Measurements from ENCODE around the gene NOTCH3.

DNA sequence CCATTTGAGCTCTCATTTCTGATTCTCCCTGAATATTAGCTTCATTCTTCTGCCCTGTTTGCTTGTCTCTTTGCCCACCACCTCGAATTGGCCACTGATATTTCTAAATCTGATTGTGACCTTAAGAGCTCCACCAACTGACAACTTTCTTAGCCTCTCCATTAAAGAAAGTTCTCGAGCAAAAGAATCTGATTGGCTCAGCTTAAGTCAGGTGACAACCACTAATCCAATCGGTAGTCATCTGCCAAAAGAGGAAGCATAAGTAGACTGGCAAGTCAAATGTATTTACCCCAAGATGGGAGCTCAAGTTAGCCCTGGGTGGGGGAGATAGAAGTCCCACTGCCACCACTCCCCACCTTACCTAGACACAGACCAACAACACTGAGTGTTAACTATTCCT is 41.5 kb downstream of the NOTCH3 start:
- TF ChIP-seq, protein P1, sequence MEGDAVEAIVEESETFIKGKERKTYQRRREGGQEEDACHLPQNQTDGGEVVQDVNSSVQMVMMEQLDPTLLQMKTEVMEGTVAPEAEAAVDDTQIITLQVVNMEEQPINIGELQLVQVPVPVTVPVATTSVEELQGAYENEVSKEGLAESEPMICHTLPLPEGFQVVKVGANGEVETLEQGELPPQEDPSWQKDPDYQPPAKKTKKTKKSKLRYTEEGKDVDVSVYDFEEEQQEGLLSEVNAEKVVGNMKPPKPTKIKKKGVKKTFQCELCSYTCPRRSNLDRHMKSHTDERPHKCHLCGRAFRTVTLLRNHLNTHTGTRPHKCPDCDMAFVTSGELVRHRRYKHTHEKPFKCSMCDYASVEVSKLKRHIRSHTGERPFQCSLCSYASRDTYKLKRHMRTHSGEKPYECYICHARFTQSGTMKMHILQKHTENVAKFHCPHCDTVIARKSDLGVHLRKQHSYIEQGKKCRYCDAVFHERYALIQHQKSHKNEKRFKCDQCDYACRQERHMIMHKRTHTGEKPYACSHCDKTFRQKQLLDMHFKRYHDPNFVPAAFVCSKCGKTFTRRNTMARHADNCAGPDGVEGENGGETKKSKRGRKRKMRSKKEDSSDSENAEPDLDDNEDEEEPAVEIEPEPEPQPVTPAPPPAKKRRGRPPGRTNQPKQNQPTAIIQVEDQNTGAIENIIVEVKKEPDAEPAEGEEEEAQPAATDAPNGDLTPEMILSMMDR (IDR thresholded peaks at IDR 0.05; ENCODE audit: low read depth, low read length, poor library complexity, severe bottlenecking) = no peak
- TF ChIP-seq EZH2phosphoT487 (IDR thresholded peaks at IDR 0.05; ENCODE audit: borderline replicate concordance, low read length) = no peak
